Activated CD8-positive, alpha-beta T cell treated with anti-CD3 and anti-CD28 coated beads, Interleukin-2, amount 10 ng/mL, durations not matched to agents 7 days and 5 days (primary cell): Measurements from ENCODE around the gene PON3. TPM values are rescaled to one million over a fixed set of nuclear protein-coding genes. Genes with fewer than 3 reads are reported as not detected.

Experiments
- ATAC-seq: fragments of 150-1000 bp; cut with Tn5 transposase; one replicate; pipeline ENCODE4 v1.10.0; 2021; ENCODE audit warnings: moderate library complexity
- CTCF ChIA-PET: fragments of 350-600 bp; sonication (Branson Sonifier 250); formaldehyde crosslinking; loops from one replicate; lab custom pipeline; 2021; ENCODE audit warnings: antibody characterized with exemption; lab: Charles Lee
- POLR2A ChIA-PET: fragments of 350-600 bp; sonication (Branson Sonifier 250); formaldehyde crosslinking; loops from one replicate; lab custom pipeline; 2021; ENCODE audit warnings: antibody characterized with exemption; lab: Charles Lee
- DNase-seq: peaks from one replicate; pipeline ENCODE4 v3.0.0-alpha.2; 2020
- H3K27ac Mint-ChIP-seq: one replicate; pipeline ENCODE4 v1.8.0; 2021; ENCODE audit warnings: mild to moderate bottlenecking, mixed read lengths
- H3K27me3 Mint-ChIP-seq: one replicate; pipeline ENCODE4 v1.8.0; 2021; ENCODE audit warnings: low read depth, mixed read lengths
- H3K36me3 Mint-ChIP-seq: one replicate; pipeline ENCODE4 v1.8.0; 2021; ENCODE audit warnings: low read depth, mixed read lengths
- H3K4me1 Mint-ChIP-seq: one replicate; pipeline ENCODE4 v1.8.0; 2021; ENCODE audit warnings: low read depth, mixed read lengths
- H3K4me3 Mint-ChIP-seq: one replicate; pipeline ENCODE4 v1.8.0; 2021; ENCODE audit warnings: mild to moderate bottlenecking, mixed read lengths
- H3K9me3 Mint-ChIP-seq: one replicate; pipeline ENCODE4 v1.8.0; 2022; ENCODE audit warnings: mixed read lengths; ENCODE audit not compliant: insufficient read depth
- total RNA-seq, 2 experiments: library from RNA; stranded (reverse); gene quantifications; one replicate each; pipeline ENCODE4 v1.2.3, GENCODE V29; 2021

PON3 gene
- total RNA-seq, 2 experiments from 2014 or later = not detected

- DNase-seq (no peak), ATAC-seq (no peak)
- no peak overlapping the region for H3K4me3 Mint-ChIP-seq
- H3K9me3 Mint-ChIP-seq = no peaks in the 10 kb centered on the region
- H3K27me3 Mint-ChIP-seq = no peaks in the 10 kb centered on the region
- no peaks in the 10 kb centered on the region for H3K36me3 Mint-ChIP-seq
- H3K27ac Mint-ChIP-seq = no peak overlapping the region
- ChIA-PET CTCF (no interaction called here), POLR2A (no interaction called here)
- no peaks in the 10 kb centered on the region for H3K4me1 Mint-ChIP-seq
Observed at GRCh38 chr7:95318501-95319100, 77.6 kb downstream of the PON3 start.

DNA sequence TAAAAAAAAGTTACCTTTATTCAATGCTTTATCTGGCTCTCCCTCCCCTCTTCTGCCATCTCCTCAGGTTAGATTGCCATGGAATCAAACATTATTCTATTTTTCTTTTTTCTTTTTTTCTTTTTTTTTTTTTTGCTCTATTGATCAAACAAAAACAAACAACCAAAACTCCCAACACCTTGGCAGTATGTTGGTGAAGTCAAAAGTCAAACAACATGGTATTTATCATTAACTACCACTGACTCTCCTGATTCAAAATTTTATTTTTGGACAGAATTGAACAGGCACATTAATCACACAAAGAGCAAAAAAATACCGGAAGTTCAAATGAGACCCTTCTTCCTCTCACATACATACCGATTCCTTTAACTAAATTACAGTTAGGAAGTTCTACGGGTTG is 78.2 kb downstream of the PON3 start:
- ATAC-seq (no peak), DNase-seq (no peak)
- no peaks in the 10 kb centered on the region for H3K9me3 Mint-ChIP-seq
- no peaks in the 10 kb centered on the region for H3K27me3 Mint-ChIP-seq
- POLR2A ChIA-PET = no interaction called here
- no peaks in the 10 kb centered on the region for H3K4me1 Mint-ChIP-seq
- H3K36me3 Mint-ChIP-seq = no peaks in the 10 kb centered on the region
- CTCF ChIA-PET = no interaction called here
- no peak overlapping the region for H3K27ac Mint-ChIP-seq
- H3K4me3 Mint-ChIP-seq = no peak overlapping the region

DNA sequence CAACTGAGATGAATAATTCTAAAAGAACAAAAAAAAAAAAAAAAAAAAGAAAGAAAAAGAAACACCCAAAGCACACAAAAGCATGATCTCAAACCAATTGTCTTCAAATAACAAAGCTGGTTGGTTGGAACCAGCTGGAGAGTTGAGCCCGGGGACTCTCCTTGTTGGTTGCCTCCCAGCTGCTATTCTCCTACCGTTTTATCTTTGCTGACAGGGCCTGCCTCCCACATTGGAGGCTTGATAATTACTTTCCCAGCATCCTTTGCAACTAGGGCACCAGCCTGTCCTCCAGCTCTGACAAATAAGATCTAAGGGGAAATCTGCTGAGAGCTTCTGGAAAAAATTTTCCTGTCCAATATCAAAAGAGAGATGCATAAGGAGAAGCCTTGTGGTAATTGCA is 78.6 kb downstream of the PON3 start:
- no peak overlapping the region for H3K4me3 Mint-ChIP-seq
- ChIA-PET POLR2A (no interaction called here), CTCF (no interaction called here)
- H3K4me1 Mint-ChIP-seq = no peaks in the 10 kb centered on the region
- H3K27me3 Mint-ChIP-seq = no peaks in the 10 kb centered on the region
- H3K27ac Mint-ChIP-seq = no peak overlapping the region
- ATAC-seq (no peak), DNase-seq (no peak)
- no peaks in the 10 kb centered on the region for H3K9me3 Mint-ChIP-seq
- H3K36me3 Mint-ChIP-seq = no peaks in the 10 kb centered on the region

DNA sequence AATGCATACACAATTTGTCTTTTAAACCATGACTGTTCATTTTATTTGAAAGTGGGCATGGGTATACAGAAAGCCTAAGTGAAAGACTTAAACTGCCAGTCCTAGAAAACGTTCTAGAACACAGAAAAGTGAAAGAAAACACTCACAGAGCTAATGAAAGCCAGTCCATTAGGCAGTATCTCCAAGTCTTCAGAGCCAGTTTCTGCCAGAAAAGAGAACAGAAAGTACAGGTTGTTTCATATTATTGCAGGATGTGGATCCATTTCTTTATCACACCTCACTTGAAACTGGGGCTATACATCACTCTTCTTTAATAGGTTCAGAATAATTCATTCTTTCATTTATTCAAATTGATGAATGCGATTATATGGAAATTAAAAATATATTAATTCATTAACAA is 79.6 kb downstream of the PON3 start:
- Mint-ChIP-seq H3K36me3 (no peaks in the 10 kb centered on the region), H3K27ac (no peak overlapping the region), H3K4me1 (no peaks in the 10 kb centered on the region), H3K9me3 (no peaks in the 10 kb centered on the region), H3K27me3 (no peaks in the 10 kb centered on the region), H3K4me3 (no peak overlapping the region)
- POLR2A ChIA-PET = no interaction called here
- ATAC-seq = no peak
- no peak for DNase-seq
- CTCF ChIA-PET = no interaction called here

DNA sequence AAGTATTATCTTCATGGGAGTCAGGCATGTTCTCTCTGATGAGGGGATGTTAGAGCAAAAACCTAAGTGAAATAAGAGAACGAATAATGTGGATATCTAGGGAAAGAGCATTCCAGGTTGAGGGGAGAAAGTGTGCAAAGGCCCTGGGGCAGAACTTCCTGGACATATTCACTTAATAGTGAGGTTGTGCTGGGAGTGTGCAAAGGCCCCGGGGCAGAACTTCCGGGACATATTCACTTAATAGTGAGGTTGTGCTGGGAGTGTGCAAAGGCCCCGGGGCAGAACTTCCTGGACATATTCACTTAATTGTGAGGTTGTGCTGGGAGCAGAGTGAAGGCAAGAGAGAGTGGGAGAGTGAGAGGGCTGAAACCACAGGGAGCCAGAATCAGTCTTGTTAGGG is 83.6 kb downstream of the PON3 start:
- no peak for DNase-seq
- no peaks in the 10 kb centered on the region for H3K9me3 Mint-ChIP-seq
- ChIA-PET POLR2A (no interaction called here), CTCF (no interaction called here)
- H3K4me3 Mint-ChIP-seq = no peak overlapping the region
- no peaks in the 10 kb centered on the region for H3K36me3 Mint-ChIP-seq
- H3K27ac Mint-ChIP-seq = no peak overlapping the region
- peaks cover 9% of the 10 kb centered on the region for H3K27me3 Mint-ChIP-seq
- no peaks in the 10 kb centered on the region for H3K4me1 Mint-ChIP-seq
- ATAC-seq = no peak

DNA sequence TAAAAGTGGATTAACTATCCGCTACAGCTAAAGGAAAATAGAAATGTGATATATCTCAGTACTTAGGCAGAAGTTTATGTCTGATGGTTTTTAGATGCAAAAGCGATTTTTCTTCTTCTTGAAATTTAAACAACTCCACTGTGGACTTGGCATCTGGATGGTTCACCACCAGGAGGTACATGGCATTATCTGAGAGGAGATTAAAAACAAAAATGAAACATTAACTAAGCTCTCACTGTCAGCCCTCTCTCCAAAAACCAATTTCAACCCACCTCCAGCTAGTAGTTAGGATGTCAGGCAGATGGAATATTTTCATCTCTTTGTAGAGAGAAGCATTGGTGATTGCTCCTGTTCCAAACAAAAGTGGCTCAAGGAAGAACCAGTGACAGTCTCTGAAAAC is 84.8 kb downstream of the PON3 start:
- ChIA-PET CTCF (no interaction called here), POLR2A (no interaction called here)

GRCh38 chr7:95309951-95310350 is 86.2 kb downstream of the PON3 start:
- no peaks in the 10 kb centered on the region for H3K36me3 Mint-ChIP-seq
- DNase-seq (no peak), ATAC-seq (no peak)
- H3K9me3 Mint-ChIP-seq = no peaks in the 10 kb centered on the region
- ChIA-PET CTCF (interaction anchor here (1.1 kb wide), 1 partner anchor 21 kb away, joined by 3 read pairs; no protein-coding TSS in a partner anchor), POLR2A (no interaction called here)
- no peak overlapping the region for H3K27ac Mint-ChIP-seq
- no peaks in the 10 kb centered on the region for H3K4me1 Mint-ChIP-seq
- H3K27me3 Mint-ChIP-seq = peaks cover 9% of the 10 kb centered on the region
- H3K4me3 Mint-ChIP-seq = no peak overlapping the region

More for the DNA sequence above, 84.8 kb downstream of the PON3 start:
- Mint-ChIP-seq H3K27ac (no peak overlapping the region), H3K36me3 (no peaks in the 10 kb centered on the region), H3K4me1 (no peaks in the 10 kb centered on the region), H3K9me3 (no peaks in the 10 kb centered on the region), H3K27me3 (peaks cover 9% of the 10 kb centered on the region), H3K4me3 (no peak overlapping the region)
- DNase-seq (no peak), ATAC-seq (no peak)

Other genes with a start within 250 kb of the PON3 start
- gene PON1, start 71.8 kb downstream of the PON3 start, total RNA-seq = not detected
- 1 to 10 TPM; 2.9 to 4.7 TPM for gene PON2, start 38.7 kb upstream of the PON3 start, total RNA-seq
- gene ASB4, start 89.6 kb upstream of the PON3 start, total RNA-seq = not detected
- gene PDK4, start 200.1 kb upstream of the PON3 start, total RNA-seq = not detected